Activated CD4-positive, CD25-positive, alpha-beta regulatory T cell treated with anti-CD3 and anti-CD28 coated beads, Interleukin-2, amount 50 U/mL, for 72 hours (primary cell): Measurements from ENCODE around the gene ABCG4.
"Not testable (repeated sequence)": the region's sequence is repeated elsewhere in the genome, so short reads cannot be mapped to it uniquely, and the experiment has no call there.

Source experiments
- DNase-seq: peaks from one replicate; pipeline ENCODE4 v3.0.0; 2021

Gene ABCG4

GRCh38 chr11:119185981-119186634 is 37.3 kb downstream of the ABCG4 start:
- DNase-seq, result no peak

GRCh38 chr11:119187123-119187892 is 38.5 kb downstream of the ABCG4 start:
- no peak for DNase-seq

GRCh38 chr11:119188067-119188466 is 39.2 kb downstream of the ABCG4 start:
- DNase-seq, result no peak

GRCh38 chr11:119188887-119189286 is 40.0 kb downstream of the ABCG4 start:
- DNase-seq, result no peak

- DNase-seq, result no peak
These were observed 40.5 kb downstream of the ABCG4 start for GRCh38 chr11:119189393-119189792.

- no peak for DNase-seq
These were observed 41.7 kb downstream of the ABCG4 start for GRCh38 chr11:119190531-119190930.

- DNase-seq, result not testable (repeated sequence)
These were observed 42.4 kb downstream of the ABCG4 start for GRCh38 chr11:119191265-119191664.

GRCh38 chr11:119192111-119192510 is 43.3 kb downstream of the ABCG4 start:
- DNase-seq, result no peak

GRCh38 chr11:119193001-119193400 is 44.1 kb downstream of the ABCG4 start:
- DNase-seq, result no peak

- no peak for DNase-seq
These were observed 44.8 kb downstream of the ABCG4 start for GRCh38 chr11:119193626-119194025.

GRCh38 chr11:119194811-119195440 is 46.1 kb downstream of the ABCG4 start:
- DNase-seq, result no peak

GRCh38 chr11:119195680-119196079 is 46.8 kb downstream of the ABCG4 start:
- DNase-seq, result no peak

GRCh38 chr11:119196833-119197483 is 48.1 kb downstream of the ABCG4 start:
- peak; percentile 51 for DNase-seq

- no peak for DNase-seq
These were observed 50.1 kb downstream of the ABCG4 start for GRCh38 chr11:119198925-119199324.

- not testable (repeated sequence) for DNase-seq
These were observed 52.4 kb downstream of the ABCG4 start for GRCh38 chr11:119201236-119201635.

- no peak for DNase-seq
These were observed 53.7 kb downstream of the ABCG4 start for GRCh38 chr11:119202554-119202953.

GRCh38 chr11:119204066-119204465 is 55.2 kb downstream of the ABCG4 start:
- DNase-seq, result no peak

GRCh38 chr11:119205080-119205479 is 56.2 kb downstream of the ABCG4 start:
- no peak for DNase-seq

GRCh38 chr11:119205574-119206510 is 57.0 kb downstream of the ABCG4 start, which contains the start of gene CBL:
Gene CBL, plus strand, starts transcription at chr11:119206339. Its CDS starts 79 bp downstream, at chr11:119206418.
- peak; percentile 96 for DNase-seq

- DNase-seq, result peak; percentile 69
These were observed 57.9 kb downstream of the ABCG4 start for GRCh38 chr11:119206511-119207414.

- no peak for DNase-seq
These were observed 58.6 kb downstream of the ABCG4 start for GRCh38 chr11:119207415-119207960.
